GM19193 (cell line): ENCODE data around the gene CNMD.

Experiments used
- POLR2A ChIP-seq: IDR thresholded peaks from 4 replicates; pipeline ENCODE4 v1.6.1; 2011; ENCODE audit not compliant: insufficient read depth, insufficient read length; ENCODE audit errors: extremely low read depth

CNMD gene

DNA sequence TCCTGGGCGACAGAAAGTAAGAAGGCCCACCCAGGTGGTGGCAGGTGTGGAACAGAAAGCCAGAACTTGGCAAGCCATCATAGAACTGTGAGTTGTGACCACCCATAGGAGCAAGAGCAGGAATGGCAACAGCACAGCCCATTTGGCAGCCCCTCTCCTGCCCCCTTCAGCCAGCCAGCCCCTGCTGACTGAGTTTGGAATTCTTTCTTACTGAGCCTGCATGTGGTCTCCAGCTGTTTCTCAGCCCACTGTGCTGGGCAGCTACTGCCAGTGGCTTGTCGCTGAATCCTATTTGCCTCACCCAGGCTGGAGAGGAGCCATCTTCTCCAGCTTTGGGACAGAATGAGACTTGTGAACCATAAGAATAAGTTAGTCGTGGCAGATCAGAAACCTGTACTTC lies 28.3 kb downstream of the CNMD start:
- no peak for TF ChIP-seq POLR2A

DNA sequence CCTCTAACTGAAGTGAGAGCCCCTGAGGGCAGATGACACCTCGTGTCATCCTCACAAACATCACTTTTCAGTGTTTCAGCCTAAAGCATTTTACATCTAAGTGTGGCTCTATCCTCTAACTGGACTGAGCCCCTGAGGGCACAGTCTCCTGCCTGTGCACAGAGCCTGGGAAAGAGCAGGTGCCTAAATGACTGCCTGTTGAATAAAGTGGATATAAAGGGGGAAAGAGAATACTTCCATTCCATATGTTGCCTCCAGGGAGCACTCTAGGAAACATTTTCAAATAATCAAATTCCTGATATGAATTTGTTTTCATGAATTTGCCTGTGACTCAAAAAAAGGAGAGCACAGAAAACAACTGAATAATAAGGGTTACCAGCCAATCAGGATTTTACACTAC lies 32.2 kb downstream of the CNMD start:
- TF ChIP-seq POLR2A: no peak

DNA sequence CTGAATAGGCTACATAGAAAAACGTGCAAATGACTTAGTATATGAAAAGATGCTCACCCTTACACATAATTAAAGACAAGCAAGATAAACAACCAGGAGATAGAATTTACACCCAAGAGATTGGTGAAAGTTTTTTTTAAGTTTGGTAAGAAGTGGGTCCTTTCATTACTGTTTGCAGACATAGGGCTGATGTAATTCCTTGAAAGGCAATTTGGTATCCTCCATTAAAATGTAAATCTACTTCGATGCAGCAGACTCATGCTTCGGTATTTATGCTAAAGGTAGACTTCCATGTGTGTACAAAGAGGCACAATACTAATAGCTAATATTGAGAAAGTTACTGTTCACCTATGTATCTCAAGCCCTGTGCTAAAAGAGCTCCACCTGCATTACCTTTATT lies 33.5 kb downstream of the CNMD start:
- TF ChIP-seq POLR2A: no peak

DNA sequence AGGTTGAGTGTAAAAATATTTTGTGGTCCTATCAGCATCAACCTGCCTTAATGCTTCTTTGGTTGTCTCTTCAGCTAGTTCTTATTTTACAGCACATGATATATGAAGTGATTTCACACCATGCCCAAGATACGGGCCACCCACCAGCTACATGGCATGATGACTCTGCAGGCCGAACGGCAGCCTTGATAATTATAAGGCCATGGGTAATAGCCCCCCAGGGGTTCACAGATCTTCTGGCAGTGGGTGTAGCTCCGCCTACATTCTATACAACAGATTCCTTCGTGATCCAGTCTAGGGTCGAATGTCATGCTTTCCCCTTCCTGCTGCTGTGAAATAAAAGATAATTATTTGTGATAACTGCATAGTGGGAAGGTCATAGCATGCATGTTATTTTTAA lies 36.1 kb downstream of the CNMD start:
- TF ChIP-seq POLR2A: no peak

DNA sequence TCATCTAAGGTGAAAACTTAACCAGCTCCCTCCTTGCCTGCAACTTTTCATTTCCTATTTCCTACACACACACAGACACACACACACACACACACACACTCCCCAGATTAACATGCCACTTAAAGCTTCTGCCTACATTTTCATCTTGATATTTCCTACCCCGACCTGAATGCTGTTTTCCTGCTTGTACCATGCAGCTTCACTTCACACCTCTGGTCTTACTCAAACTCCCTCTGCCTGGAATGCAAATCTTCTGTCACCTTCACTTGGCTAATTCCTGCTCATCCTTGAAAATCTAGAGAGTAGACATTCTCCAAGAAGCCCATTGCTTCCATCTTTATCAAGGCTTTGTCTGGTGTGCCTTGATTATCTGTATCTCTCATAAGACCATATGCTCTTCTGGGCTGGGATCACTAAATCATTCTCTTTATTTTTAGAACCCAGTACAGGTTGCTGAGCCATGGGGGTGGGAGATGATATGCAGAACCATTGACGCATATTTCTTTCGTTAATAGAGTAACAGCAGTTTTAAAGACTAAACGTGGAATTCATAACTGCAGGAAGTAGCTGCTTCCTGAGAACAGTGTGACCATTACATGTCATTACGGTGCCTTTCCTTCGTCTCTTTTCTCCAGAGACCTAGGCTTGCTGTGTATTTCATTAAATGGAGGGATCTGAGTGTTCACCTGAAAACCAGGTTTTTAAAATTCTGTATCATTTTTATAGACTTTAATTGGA lies 37.7 kb downstream of the CNMD start:
- no peak for TF ChIP-seq POLR2A

DNA sequence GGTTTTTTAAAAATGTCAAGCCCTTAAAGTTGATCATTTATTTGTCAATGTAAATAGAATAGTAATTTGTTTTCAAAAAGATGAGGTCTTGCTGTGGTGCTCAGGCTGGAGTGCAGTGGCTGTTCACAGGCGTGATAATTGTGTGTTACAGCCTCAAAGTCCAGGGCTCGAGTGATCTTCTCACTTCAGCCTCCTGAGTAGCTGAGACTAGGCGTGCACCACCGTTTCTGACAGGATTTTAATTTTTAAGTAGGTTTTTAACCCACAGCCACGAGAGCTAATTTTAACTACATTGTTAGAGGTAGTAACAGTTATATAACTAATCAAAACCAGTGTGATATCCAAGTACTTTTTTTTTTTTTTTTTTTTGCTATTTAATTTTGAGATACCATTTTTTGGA lies 43.1 kb downstream of the CNMD start:
- TF ChIP-seq POLR2A: no peak

DNA sequence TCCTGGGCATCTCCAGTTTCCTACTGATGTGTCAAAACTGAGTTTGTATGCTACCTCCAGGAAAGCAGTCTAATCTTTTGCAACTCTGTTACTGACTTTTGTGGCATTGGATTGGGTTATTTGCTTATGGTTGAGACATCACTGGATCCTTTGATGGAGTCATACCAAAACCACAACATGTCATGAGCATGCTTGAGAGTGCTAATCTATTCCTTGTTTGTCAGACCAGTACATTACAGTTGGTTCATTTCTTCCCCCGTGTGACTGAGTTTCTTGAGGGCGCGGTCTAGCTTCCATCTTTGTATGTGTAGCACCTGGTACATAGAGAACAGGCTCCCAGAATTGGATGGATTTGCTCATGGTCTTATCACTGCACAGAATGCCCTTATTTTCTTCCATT lies 43.8 kb downstream of the CNMD start:
- TF ChIP-seq POLR2A: no peak

DNA sequence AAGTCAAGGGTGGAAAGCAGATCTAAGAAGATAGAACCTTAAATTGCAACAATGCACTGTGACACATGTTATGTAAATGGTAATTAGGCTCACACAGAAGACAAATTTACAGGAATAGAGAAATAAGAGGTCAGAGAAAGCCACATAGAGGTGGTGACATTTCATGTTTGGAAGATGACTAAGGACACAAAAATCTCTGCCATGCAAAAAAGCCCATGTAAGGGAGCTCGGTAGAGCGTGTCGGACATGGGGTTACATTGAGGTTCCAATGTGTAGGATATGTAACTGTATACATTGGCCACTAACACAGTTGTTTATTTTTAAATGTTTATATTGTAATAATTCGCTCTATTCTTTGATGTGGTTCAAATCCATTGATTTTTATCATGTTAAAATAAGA lies 53.2 kb downstream of the CNMD start:
- no peak for TF ChIP-seq POLR2A

DNA sequence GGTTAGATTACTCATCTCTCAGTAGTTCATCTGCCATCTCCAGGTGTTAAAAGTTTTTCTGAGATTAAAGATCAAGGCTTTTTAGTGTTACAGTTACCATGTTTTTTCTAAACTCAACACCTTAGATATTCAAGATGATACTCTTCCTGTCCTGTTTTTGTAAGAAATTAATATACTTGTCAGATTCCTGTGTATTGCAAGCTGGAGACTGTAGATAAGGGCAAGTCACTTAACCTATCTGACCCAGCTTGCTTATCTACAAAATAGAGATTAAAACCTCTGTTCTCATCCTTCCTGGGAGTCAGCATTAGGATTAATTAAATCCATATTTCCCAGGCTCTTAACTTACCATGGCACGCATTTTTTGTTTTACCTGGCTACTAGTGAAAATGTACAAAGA lies 61.8 kb downstream of the CNMD start:
- TF ChIP-seq POLR2A: no peak

DNA sequence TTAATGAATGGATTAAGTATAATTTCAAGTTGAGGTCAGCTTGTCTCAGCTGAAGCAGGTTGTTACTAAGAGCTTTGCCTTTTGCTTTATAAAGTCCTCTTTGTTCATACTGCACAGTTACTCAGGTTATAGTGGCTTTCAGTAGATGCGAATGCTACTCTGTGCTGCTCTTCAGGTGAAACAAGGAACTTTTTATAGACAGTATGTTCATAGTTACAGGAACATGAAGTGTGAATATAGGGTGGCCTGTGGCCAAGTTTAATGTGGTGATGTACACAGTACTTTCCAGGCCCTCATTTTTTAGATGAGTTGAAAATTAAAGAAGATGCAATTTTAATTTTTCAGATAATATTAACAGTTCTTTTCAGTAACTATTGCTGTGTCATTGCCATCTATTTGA lies 66.2 kb downstream of the CNMD start:
- no peak for TF ChIP-seq POLR2A

DNA sequence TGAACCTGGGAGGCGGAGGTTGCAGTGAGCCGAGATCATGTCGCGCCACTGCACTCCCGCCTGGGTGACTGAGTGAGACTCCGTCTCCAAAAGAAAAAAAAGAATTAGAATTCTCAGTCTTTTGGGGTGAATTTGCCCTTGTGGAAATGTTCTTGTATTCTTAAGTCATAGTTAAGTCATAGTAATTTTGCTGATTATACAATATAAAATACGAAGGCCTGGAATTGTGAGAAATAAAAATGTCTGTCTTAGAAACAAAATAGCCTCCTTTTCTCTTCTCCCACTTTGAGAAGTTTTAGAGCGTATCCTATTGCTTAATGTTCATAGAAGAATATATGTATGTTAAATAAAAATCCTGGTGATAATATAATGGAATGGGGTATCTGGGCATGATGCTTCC lies 68.9 kb downstream of the CNMD start:
- TF ChIP-seq POLR2A: no peak

DNA sequence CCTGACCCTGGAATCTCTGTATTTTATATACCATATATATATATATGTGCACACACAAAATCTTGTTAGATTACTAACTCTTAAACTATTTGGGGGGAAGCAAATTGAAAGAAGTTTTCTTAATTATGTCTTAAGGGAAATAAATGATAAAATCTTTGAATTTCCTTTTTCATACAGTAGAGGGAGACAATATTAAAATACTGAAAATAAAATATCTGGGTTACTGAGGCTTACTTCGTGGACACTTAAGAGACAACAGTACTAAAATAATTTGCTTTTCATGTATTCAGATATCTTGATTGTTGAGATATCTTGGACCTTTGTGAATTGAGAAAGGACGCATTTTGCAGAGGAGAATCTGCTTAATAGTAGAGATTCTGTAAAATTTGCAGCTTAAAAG lies 69.9 kb downstream of the CNMD start:
- no peak for TF ChIP-seq POLR2A

DNA sequence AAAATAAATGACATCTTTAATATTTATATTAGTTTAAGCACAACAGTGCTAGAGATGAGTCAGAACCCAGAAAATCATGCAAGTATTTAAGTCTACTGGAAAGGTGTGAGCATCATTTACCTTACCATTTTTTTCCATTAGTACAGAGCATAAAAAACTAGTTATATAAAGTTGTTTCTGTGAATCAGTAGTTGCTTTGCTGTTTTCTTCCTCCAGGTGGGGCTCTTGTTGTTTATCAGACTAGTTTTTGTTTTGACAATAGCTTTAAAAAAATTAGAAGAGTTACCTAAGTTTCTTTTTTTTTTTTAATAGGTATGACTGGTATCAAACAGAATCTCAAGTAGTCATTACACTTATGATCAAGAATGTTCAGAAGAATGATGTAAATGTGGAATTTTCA lies 74.3 kb downstream of the CNMD start:
- TF ChIP-seq POLR2A: no peak

DNA sequence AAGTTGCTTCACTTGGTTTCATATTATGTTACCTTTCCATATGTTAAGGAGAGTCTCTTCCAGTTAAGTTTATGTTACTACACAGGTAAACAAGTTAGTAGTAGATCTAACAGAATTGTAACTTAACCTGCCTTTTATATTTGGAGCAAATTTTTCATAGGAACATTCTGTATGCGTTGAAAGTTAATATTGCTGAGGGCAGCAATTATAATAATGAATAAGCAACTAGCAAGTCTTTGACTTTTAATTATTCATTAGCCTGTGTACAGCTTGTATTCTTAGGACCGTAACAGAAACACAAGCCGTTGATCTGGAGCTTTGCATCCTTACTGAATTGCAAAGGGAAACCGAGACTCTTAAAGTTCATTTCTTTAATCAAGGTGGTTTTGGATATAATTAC lies 75.3 kb downstream of the CNMD start:
- TF ChIP-seq POLR2A: no peak

DNA sequence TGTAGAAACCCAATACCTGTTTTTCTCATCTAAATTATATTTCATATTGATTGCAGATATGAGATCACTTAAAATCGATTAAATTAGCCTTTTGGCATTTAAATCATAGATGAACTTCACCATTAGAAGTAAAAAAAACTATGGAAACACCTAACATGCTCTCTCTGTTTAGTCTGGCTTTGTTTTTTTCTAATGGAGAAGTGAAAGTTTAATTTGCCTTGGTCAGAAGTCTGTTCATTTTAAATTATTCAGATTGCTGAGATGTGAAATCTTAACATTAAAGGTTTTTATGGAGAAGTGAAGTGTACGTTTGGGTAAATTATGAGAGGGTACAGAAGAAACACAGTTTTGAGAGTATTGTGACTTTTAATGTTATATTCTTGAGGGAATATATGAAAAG lies 80.3 kb downstream of the CNMD start:
- TF ChIP-seq POLR2A: no peak
